K562 (cell line): Measurements from ENCODE around the gene SPIB. TPM values are rescaled to one million over a fixed set of nuclear protein-coding genes. Genes with fewer than 3 reads are reported as not detected.
"Not testable (repeated sequence)": the region's sequence is repeated elsewhere in the genome, so short reads cannot be mapped to it uniquely, and the experiment has no call there.

Experiments used
- ATAC-seq: fragments of 200-7000 bp; cut with Tn5 transposase; 3 replicates; pipeline ENCODE4 v1.9.1; 2020; ENCODE audit warnings: moderate library complexity
- BruUV-seq: library from RNA; stranded (reverse); fragments of 400-500 nt; replicated peaks from 2 replicates; lab custom pipeline; 2021; lab: Mats Ljungman, UMichigan
- CTCF ChIA-PET: fragments of 300-600 bp; formaldehyde crosslinking; extraction: SDS; loops from one replicate; lab custom pipeline; 2021; ENCODE audit warnings: low intra/inter-chr PET ratio; lab: Yijun Ruan, JAX
- POLR2A ChIA-PET: fragments of 300-600, 350-650 bp; sonication (Branson Sonifier 250); formaldehyde crosslinking; extraction: SDS; loops from one replicate; lab custom pipeline; 2021; ENCODE audit warnings: antibody characterized with exemption, inconsistent platforms; lab: Yijun Ruan, JAX
- DNase-seq, 4 experiments: peaks; one replicate each; pipeline versions ENCODE4 v3.0.0 to v3.0.0-alpha.2; 2011 to 2018; ENCODE audit warnings: low spot score in 3 of 4, mixed read lengths in 3 of 4; ENCODE audit errors: extremely low read depth in 1 of 4
- FAIRE-seq: peaks from 2 replicates; lab custom pipeline; 2011; peaks lifted over from hg19 to GRCh38; lab: Jason Lieb, UNC
- H2AFZ ChIP-seq: 2 replicates; pipeline ENCODE4 v1.6.0; 2011; ENCODE audit warnings: low read depth, low read length, control low read depth, inconsistent platforms
- H3K27ac ChIP-seq: fragments of 200-600 bp; 3 replicates; pipeline ENCODE4 v1.8.0; 2011; ENCODE audit warnings: low read depth, mild to moderate bottlenecking, control low read depth, inconsistent platforms, low read length, moderate library complexity, mixed read lengths; ENCODE audit errors: extremely low read depth
- H3K27me3 ChIP-seq, 2 experiments: fragments of 300-600 bp in 1 of 2; 2 replicates in 1 of 2; 3 replicates in 1 of 2; pipeline versions ENCODE4 v1.6.0 to v1.8.0; 2011; ENCODE audit warnings: inconsistent platforms in 2 of 2, low read length in 2 of 2, mild to moderate bottlenecking in 1 of 2, mixed read lengths in 1 of 2, moderate library complexity in 1 of 2; ENCODE audit not compliant: control insufficient read depth in 2 of 2, insufficient read depth in 2 of 2
- H3K36me3 ChIP-seq: fragments of 300-600 bp; 3 replicates; pipeline ENCODE4 v1.8.0; 2011; ENCODE audit warnings: mild to moderate bottlenecking, low read length, inconsistent platforms; ENCODE audit not compliant: control insufficient read depth, insufficient read depth
- H3K4me1 ChIP-seq, 2 experiments: fragments of 200-600 bp in 1 of 2; replicated peaks in 1 of 2; 2 replicates in 1 of 2; 3 replicates in 1 of 2; pipeline versions ENCODE4 v1.5.1 to v1.8.0; 2011; ENCODE audit warnings: inconsistent platforms in 2 of 2, low read length in 2 of 2, mild to moderate bottlenecking in 1 of 2, mixed read lengths in 1 of 2, moderate library complexity in 1 of 2; ENCODE audit not compliant: control insufficient read depth in 2 of 2, insufficient read depth in 2 of 2
- H3K4me2 ChIP-seq: 2 replicates; pipeline ENCODE4 v1.6.1; 2011; ENCODE audit warnings: low read length, control low read depth, inconsistent platforms, mixed read lengths; ENCODE audit not compliant: insufficient read depth
- H3K4me3 ChIP-seq: fragments of 200-600 bp; sonication (generic), shearing (Covaris generic); 2 replicates; pipeline ENCODE4 v1.5.1; 2016; ENCODE audit warnings: control low read depth, inconsistent platforms
- H3K79me2 ChIP-seq: fragments of 200-600 bp; 3 replicates; pipeline ENCODE4 v1.8.0; 2011; ENCODE audit warnings: low read length, inconsistent platforms; ENCODE audit not compliant: control insufficient read depth, insufficient read depth
- H3K9ac ChIP-seq, 2 experiments: 2 replicates each; pipeline versions ENCODE4 v1.6.0 to v1.6.1; 2011; ENCODE audit warnings: low read depth in 2 of 2, low read length in 2 of 2, control low read depth in 1 of 2, inconsistent platforms in 1 of 2, mild to moderate bottlenecking in 1 of 2, mixed read lengths in 1 of 2; ENCODE audit not compliant: insufficient read depth in 1 of 2
- H3K9me1 ChIP-seq: one replicate; pipeline ENCODE4 v1.6.0; 2011; ENCODE audit warnings: inconsistent platforms, mild to moderate bottlenecking, low read length, moderate library complexity; ENCODE audit not compliant: control insufficient read depth, insufficient read depth
- H3K9me3 ChIP-seq: replicated peaks from 2 replicates; pipeline ENCODE4 v1.5.1; 2011; ENCODE audit warnings: low read depth, low read length, inconsistent platforms; ENCODE audit not compliant: control insufficient read depth, insufficient read depth
- H4K20me1 ChIP-seq: replicated peaks from 2 replicates; pipeline ENCODE4 v1.6.1; 2011; ENCODE audit warnings: low read length, inconsistent platforms, mixed read lengths; ENCODE audit not compliant: control insufficient read depth, insufficient read depth
- WGBS: fragments of 100-300 bp; shearing (Covaris generic); methylation state at CpG from one replicate; pipeline ENCODE4 v1.1.6; 2016; ENCODE audit warnings: low coverage, mixed read lengths; ENCODE audit not compliant: insufficient coverage; ENCODE audit errors: missing lambda C conversion rate; 5-methylcytosine and 5-hydroxymethylcytosine counted together
- in situ Hi-C: fragments of 300-500 bp; cut with MboI; formaldehyde crosslinking; loops from 4 replicates; pipeline ENCODE4 v1.15.0; 2018; ENCODE audit warnings: inconsistent platforms, mixed read lengths
- intact Hi-C: fragments of 100-400 bp; cut with micrococcal nuclease; formaldehyde crosslinking; loops from 2 replicates; pipeline ENCODE4 v1.14.2; 2022
- polyA plus RNA-seq, 8 experiments: library from polyadenylated mRNA; depleted of rRNA in 4 of 8; stranded (reverse) in 5 of 8; unstranded in 3 of 8; fragments of >200 nt; fragmentation: Nextera tagmentation in 2 of 8; fragmentation: Illumina TruSeq in 1 of 8; extraction: Ambion mirVana in 2 of 8; extraction: Trizol in 1 of 8; gene quantifications; 2 replicates each; pipeline versions ENCODE4 v1.2.1 to v1.2.3, GENCODE V29; 2011 to 2014; ENCODE audit warnings: inconsistent platforms in 1 of 8, missing spikeins in 1 of 8
- total RNA-seq, 7 experiments: library from RNA; depleted of rRNA in 6 of 7; stranded (reverse); fragments of >200 nt in 6 of 7; fragmentation: Illumina TruSeq in 2 of 7; extraction: Trizol in 2 of 7; gene quantifications; 2 replicates each; pipeline versions ENCODE4 v1.2.1 to v1.2.3, GENCODE V29; 2011 to 2021; ENCODE audit warnings: low replicate concordance in 1 of 7
- TF ChIP-seq, protein P1 (sequence below), 2 experiments: fragments of 450-650 bp in 1 of 2; sonication (generic) in 1 of 2; formaldehyde crosslinking in 1 of 2; IDR thresholded peaks; 2 replicates each; pipeline versions ENCODE4 v1.7.1 to v1.9.0; 2016 to 2022; ENCODE audit warnings: inconsistent platforms in 1 of 2, mild to moderate bottlenecking in 1 of 2, missing genetic modification reagents in 1 of 2

SPIB gene
- total and polyA plus RNA-seq, 9 of the 15 experiments (the other 6 are each of a cell fraction or from before 2014, with no cell fraction given), result 0.06 to 1.0 (median 0.43) TPM; not detected in 1

- TF ChIP-seq, protein P1, sequence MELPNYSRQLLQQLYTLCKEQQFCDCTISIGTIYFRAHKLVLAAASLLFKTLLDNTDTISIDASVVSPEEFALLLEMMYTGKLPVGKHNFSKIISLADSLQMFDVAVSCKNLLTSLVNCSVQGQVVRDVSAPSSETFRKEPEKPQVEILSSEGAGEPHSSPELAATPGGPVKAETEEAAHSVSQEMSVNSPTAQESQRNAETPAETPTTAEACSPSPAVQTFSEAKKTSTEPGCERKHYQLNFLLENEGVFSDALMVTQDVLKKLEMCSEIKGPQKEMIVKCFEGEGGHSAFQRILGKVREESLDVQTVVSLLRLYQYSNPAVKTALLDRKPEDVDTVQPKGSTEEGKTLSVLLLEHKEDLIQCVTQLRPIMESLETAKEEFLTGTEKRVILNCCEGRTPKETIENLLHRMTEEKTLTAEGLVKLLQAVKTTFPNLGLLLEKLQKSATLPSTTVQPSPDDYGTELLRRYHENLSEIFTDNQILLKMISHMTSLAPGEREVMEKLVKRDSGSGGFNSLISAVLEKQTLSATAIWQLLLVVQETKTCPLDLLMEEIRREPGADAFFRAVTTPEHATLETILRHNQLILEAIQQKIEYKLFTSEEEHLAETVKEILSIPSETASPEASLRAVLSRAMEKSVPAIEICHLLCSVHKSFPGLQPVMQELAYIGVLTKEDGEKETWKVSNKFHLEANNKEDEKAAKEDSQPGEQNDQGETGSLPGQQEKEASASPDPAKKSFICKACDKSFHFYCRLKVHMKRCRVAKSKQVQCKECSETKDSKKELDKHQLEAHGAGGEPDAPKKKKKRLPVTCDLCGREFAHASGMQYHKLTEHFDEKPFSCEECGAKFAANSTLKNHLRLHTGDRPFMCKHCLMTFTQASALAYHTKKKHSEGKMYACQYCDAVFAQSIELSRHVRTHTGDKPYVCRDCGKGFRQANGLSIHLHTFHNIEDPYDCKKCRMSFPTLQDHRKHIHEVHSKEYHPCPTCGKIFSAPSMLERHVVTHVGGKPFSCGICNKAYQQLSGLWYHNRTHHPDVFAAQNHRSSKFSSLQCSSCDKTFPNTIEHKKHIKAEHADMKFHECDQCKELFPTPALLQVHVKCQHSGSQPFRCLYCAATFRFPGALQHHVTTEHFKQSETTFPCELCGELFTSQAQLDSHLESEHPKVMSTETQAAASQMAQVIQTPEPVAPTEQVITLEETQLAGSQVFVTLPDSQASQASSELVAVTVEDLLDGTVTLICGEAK (IDR thresholded peaks at IDR 0.05), result no peak
- TF ChIP-seq, protein P1 (CRISPR knock-in tag; IDR thresholded peaks at IDR 0.05), result no peak
These were observed 30.9 kb upstream of the SPIB start (continued) for GRCh38 chr19:50387868-50388245.

GRCh38 chr19:50390295-50390694, 28.4 kb upstream of the SPIB start:
- H3K4me2 ChIP-seq, H3K9me3 ChIP-seq, H3K9me1 ChIP-seq, H3K4me3 ChIP-seq, H3K9ac ChIP-seq, CTCF ChIA-PET, H2AFZ ChIP-seq, ATAC-seq, BruUV-seq, DNase-seq, POLR2A ChIA-PET, FAIRE-seq, H3K27me3 ChIP-seq, H3K27ac ChIP-seq, H4K20me1 ChIP-seq, intact Hi-C loops, in situ Hi-C loops: not testable (repeated sequence)
- H3K4me1 ChIP-seq, result peaks cover 4 to 19% of the 10 kb centered on the region in 2 experiments; a peak in 3 of 5 replicates
- 98% methylated on average over 3 of the region's 3 CpGs for WGBS
- peaks cover 81% of the 10 kb centered on the region for H3K79me2 ChIP-seq
- H3K36me3 ChIP-seq, result peaks cover 65% of the 10 kb centered on the region
